Uterus (tissue), 2 donors: ENCODE measurements around the gene BOK.

ENCODE experiments used
- CTCF ChIP-seq, 4 experiments: fragments of 200-600 bp in 2 of 4; fragments of 450-650 bp in 2 of 4; sonication (generic) in 2 of 4; IDR thresholded peaks; one replicate each; pipeline ENCODE4 v1.5.1; 2016 to 2019; ENCODE audit warnings: antibody characterized with exemption in 4 of 4, mild to moderate bottlenecking in 2 of 4, moderate library complexity in 1 of 4
- POLR2A ChIP-seq, 2 donors: fragments of 450-650 bp; IDR thresholded peaks; one replicate each; pipeline ENCODE4 v1.6.1; 2016; ENCODE audit warnings: antibody characterized with exemption in 2 of 2, mild to moderate bottlenecking in 1 of 2, moderate library complexity in 1 of 2

- TF ChIP-seq CTCF (IDR thresholded peaks at IDR 0.05) (no peak), POLR2A (IDR thresholded peaks at IDR 0.05) (no peak)
Measured at GRCh38 chr2:241617431-241618154, 59.0 kb downstream of the BOK start.
